PC-9 (cell line): ENCODE results near the gene MSL1. TPM values are rescaled to one million over a fixed set of nuclear protein-coding genes. Genes with fewer than 3 reads are reported as not detected.

ENCODE experiments used
- BruUV-seq: library from RNA; stranded (reverse); fragments of 400-500 nt; replicated peaks from 2 replicates; lab custom pipeline; 2021; lab: Mats Ljungman, UMichigan
- CTCF ChIA-PET: fragments of 300-600 bp; sonication (Branson Sonifier 250); formaldehyde crosslinking; loops from one replicate; lab custom pipeline; 2022; ENCODE audit warnings: antibody characterized with exemption; lab: Charles Lee
- POLR2A ChIA-PET: fragments of 300-600 bp; sonication (Branson Sonifier 250); formaldehyde crosslinking; loops from one replicate; lab custom pipeline; 2022; ENCODE audit warnings: antibody characterized with exemption; ENCODE audit not compliant: unreplicated experiment; lab: Charles Lee
- DNase-seq, 2 experiments: peaks; one replicate each; pipeline versions ENCODE4 v3.0.0 to v3.0.0-alpha.2; 2015 to 2022; ENCODE audit warnings: mixed read lengths in 1 of 2
- H2AFZ ChIP-seq: fragments of 200-600 bp; sonication (generic); 2 replicates; pipeline ENCODE4 v1.8.1; 2017; ENCODE audit warnings: antibody characterized with exemption
- H3F3A ChIP-seq: fragments of 200-600 bp; sonication (generic); 2 replicates; pipeline ENCODE4 v1.8.1; 2017; ENCODE audit warnings: antibody characterized with exemption, mild to moderate bottlenecking, low read depth; ENCODE audit not compliant: insufficient read depth
- H3K27ac ChIP-seq: fragments of 200-600 bp; sonication (generic); 2 replicates; pipeline ENCODE4 v1.6.1; 2016; ENCODE audit warnings: mixed run types
- H3K27me3 ChIP-seq: fragments of 200-600 bp; sonication (generic); 2 replicates; pipeline ENCODE4 v1.6.1; 2016; ENCODE audit warnings: low read depth, mixed run types; ENCODE audit not compliant: insufficient read depth
- H3K36me3 ChIP-seq: fragments of 200-600 bp; sonication (generic); 2 replicates; pipeline ENCODE4 v1.6.1; 2016; ENCODE audit warnings: low read depth, mixed run types
- H3K4me1 ChIP-seq: fragments of 200-600 bp; sonication (generic); replicated peaks from 2 replicates; pipeline ENCODE4 v1.6.1; 2016; ENCODE audit warnings: mixed run types; ENCODE audit not compliant: insufficient read depth
- H3K4me2 ChIP-seq: fragments of 200-600 bp; sonication (generic); 2 replicates; pipeline ENCODE4 v1.6.1; 2017; ENCODE audit warnings: mixed run types
- H3K4me3 ChIP-seq: fragments of 200-600 bp; sonication (generic); 2 replicates; pipeline ENCODE4 v1.6.1; 2016; ENCODE audit warnings: mixed run types
- H3K79me2 ChIP-seq: fragments of 200-600 bp; sonication (generic); 2 replicates; pipeline ENCODE4 v1.6.1; 2017; ENCODE audit warnings: low read depth, mixed run types
- H3K9me2 ChIP-seq: fragments of 200-600 bp; sonication (generic); 2 replicates; pipeline ENCODE4 v1.8.1; 2017; ENCODE audit warnings: mild to moderate bottlenecking; ENCODE audit not compliant: insufficient read depth
- H3K9me3 ChIP-seq: fragments of 200-600 bp; sonication (generic); 2 replicates; pipeline ENCODE4 v1.8.1; 2016; ENCODE audit warnings: low read depth; ENCODE audit not compliant: insufficient read depth
- H4K20me1 ChIP-seq: fragments of 200-600 bp; sonication (generic); 2 replicates; pipeline ENCODE4 v1.8.1; 2017; ENCODE audit not compliant: insufficient read depth
- CTCF ChIP-seq: fragments of 200-600 bp; sonication (generic); conservative IDR thresholded peaks from 2 replicates; pipeline ENCODE4 v1.6.1; 2017; ENCODE audit warnings: mixed run types, antibody characterized with exemption, mild to moderate bottlenecking, moderate library complexity
- EZH2 ChIP-seq: fragments of 200-600 bp; sonication (generic); IDR thresholded peaks from 2 replicates; pipeline ENCODE4 v1.8.0; 2017; ENCODE audit warnings: antibody characterized with exemption, low read depth
- intact Hi-C: fragments of 100-400 bp; cut with micrococcal nuclease; formaldehyde crosslinking; loops from one replicate; pipeline ENCODE4 v1.10.0; 2022; ENCODE audit not compliant: unreplicated experiment
- total RNA-seq: library from RNA; stranded (reverse); gene quantifications from 2 replicates; pipeline ENCODE4 v1.2.3, GENCODE V29; 2021

MSL1 gene
- total RNA-seq, 1 experiment from 2014 or later = 61.8 TPM

- Histone ChIP-seq H3K79me2 (no peaks in the 10 kb centered on the region), H3K9me3 (no peaks in the 10 kb centered on the region), H3K4me1 (peaks cover 38% of the 10 kb centered on the region), H3K9me2 (no peaks in the 10 kb centered on the region), H3F3A (peaks cover 28% of the 10 kb centered on the region), H3K4me3 (no peak overlapping the region), H2AFZ (no peak overlapping the region), H3K4me2 (peak overlapping the region; percentile 53), H4K20me1 (no peaks in the 10 kb centered on the region), H3K27ac (no peak overlapping the region), H3K27me3 (no peaks in the 10 kb centered on the region), H3K36me3 (no peaks in the 10 kb centered on the region)
- CTCF ChIA-PET = interaction anchor here (0.6 to 1.2 kb wide), 4 partner anchors 12 to 259 kb away, joined by 3 to 8 read pairs (median 3); no protein-coding TSS in a partner anchor
- TF ChIP-seq CTCF = peak; percentile 78
- TF ChIP-seq EZH2 = no peak
- DNase-seq = peak; percentile 71 to 79
- POLR2A ChIA-PET = interaction anchor here (0.6 to 0.8 kb wide), 5 partner anchors 10 to 305 kb away, joined by 3 to 4 read pairs (median 3); no protein-coding TSS in a partner anchor
- no TSS peak for BruUV-seq
- intact Hi-C loops = loop anchor here (1.0 to 5.0 kb wide), 3 partner anchors 25 to 85 kb away; partner anchors contain the start of gene THRA
Observed at GRCh38 chr17:40111221-40112128, 10.3 kb upstream of the MSL1 start.

GRCh38 chr17:40112191-40112711 is 9.5 kb upstream of the MSL1 start:
- Histone ChIP-seq H3K27me3 (no peaks in the 10 kb centered on the region), H3F3A (peaks cover 28% of the 10 kb centered on the region), H2AFZ (no peak overlapping the region), H3K79me2 (no peaks in the 10 kb centered on the region), H3K36me3 (no peaks in the 10 kb centered on the region), H4K20me1 (no peaks in the 10 kb centered on the region), H3K9me2 (no peaks in the 10 kb centered on the region), H3K27ac (no peak overlapping the region), H3K4me2 (peak overlapping the region; percentile 74), H3K4me1 (peaks cover 38% of the 10 kb centered on the region), H3K4me3 (no peak overlapping the region), H3K9me3 (no peaks in the 10 kb centered on the region)
- POLR2A ChIA-PET = interaction anchor here (0.6 kb wide), 4 partner anchors 14 to 374 kb away, joined by 3 to 12 read pairs (median 3); no protein-coding TSS in a partner anchor
- intact Hi-C loops = loop anchor here (5.0 kb wide), 1 partner anchor 50 kb away; the partner anchor contains the start of gene THRA
- no peak for DNase-seq
- TF ChIP-seq EZH2 (no peak), CTCF (no peak)
- no TSS peak for BruUV-seq
- CTCF ChIA-PET = interaction anchor here (0.6 to 2.0 kb wide), 7 partner anchors 11 to 91 kb away, joined by 3 to 10 read pairs (median 8); partner anchors contain the start of gene NR1D1

GRCh38 chr17:40112718-40113109 is 9.1 kb upstream of the MSL1 start:
- H3F3A ChIP-seq = peaks cover 28% of the 10 kb centered on the region
- CTCF ChIA-PET = interaction anchor here (0.5 to 2.0 kb wide), 13 partner anchors 11 to 1554 kb away, joined by 3 to 20 read pairs (median 6); partner anchors contain the start of gene NR1D1
- BruUV-seq = no TSS peak
- no peaks in the 10 kb centered on the region for H3K36me3 ChIP-seq
- no peak for DNase-seq
- POLR2A ChIA-PET = interaction anchor here (0.6 to 1.3 kb wide), 6 partner anchors 8 to 374 kb away, joined by 3 to 17 read pairs (median 8); partner anchors contain the start of gene NR1D1
- H3K4me3 ChIP-seq = no peak overlapping the region
- no peaks in the 10 kb centered on the region for H3K9me3 ChIP-seq
- H4K20me1 ChIP-seq = no peaks in the 10 kb centered on the region
- H3K9me2 ChIP-seq = no peaks in the 10 kb centered on the region
- H3K27ac ChIP-seq = no peak overlapping the region
- peak overlapping the region; percentile 74 for H3K4me2 ChIP-seq
- no peaks in the 10 kb centered on the region for H3K79me2 ChIP-seq
- H3K27me3 ChIP-seq = no peaks in the 10 kb centered on the region
- TF ChIP-seq CTCF = no peak
- no peak for TF ChIP-seq EZH2
- H2AFZ ChIP-seq = no peak overlapping the region
- intact Hi-C loops = loop anchor here (1.0 to 5.0 kb wide), 4 partner anchors 50 to 178 kb away; partner anchors contain the start of gene THRA
- H3K4me1 ChIP-seq = peaks cover 38% of the 10 kb centered on the region
